Measurements from ENCODE around the gene SPG7. TPM values are rescaled to one million over a fixed set of nuclear protein-coding genes. Genes with fewer than 3 reads are reported as not detected.

The SPG7 gene
- total and polyA plus RNA-seq, 2 of the 4 experiments (the other 2 are of a cell fraction): 94.6 to 96.8 TPM

- no peak overlapping the region for H3K4me3 ChIP-seq (ENCODE audit: insufficient read depth, low read depth, low read length)
- no peak overlapping the region for H3K56ac ChIP-seq (ENCODE audit: extremely low read depth, insufficient read depth, low read length)
- DNase-seq (no peak), ATAC-seq (ENCODE audit: low read depth) (no peak)
- no peak overlapping the region for H2BK5ac ChIP-seq (ENCODE audit: low read depth, low read length, poor library complexity, severe bottlenecking)
- TF ChIP-seq, protein P1, sequence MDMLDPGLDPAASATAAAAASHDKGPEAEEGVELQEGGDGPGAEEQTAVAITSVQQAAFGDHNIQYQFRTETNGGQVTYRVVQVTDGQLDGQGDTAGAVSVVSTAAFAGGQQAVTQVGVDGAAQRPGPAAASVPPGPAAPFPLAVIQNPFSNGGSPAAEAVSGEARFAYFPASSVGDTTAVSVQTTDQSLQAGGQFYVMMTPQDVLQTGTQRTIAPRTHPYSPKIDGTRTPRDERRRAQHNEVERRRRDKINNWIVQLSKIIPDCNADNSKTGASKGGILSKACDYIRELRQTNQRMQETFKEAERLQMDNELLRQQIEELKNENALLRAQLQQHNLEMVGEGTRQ (IDR thresholded peaks at IDR 0.05; ENCODE audit: low read depth, low read length): no peak
- TF ChIP-seq POLR2A (IDR thresholded peaks at IDR 0.05; ENCODE audit: low read depth, low read length): no peak
- no peak for TF ChIP-seq MXI1 (IDR thresholded peaks at IDR 0.05; ENCODE audit: borderline replicate concordance, low read depth, low read length)
- TF ChIP-seq, protein P2, sequence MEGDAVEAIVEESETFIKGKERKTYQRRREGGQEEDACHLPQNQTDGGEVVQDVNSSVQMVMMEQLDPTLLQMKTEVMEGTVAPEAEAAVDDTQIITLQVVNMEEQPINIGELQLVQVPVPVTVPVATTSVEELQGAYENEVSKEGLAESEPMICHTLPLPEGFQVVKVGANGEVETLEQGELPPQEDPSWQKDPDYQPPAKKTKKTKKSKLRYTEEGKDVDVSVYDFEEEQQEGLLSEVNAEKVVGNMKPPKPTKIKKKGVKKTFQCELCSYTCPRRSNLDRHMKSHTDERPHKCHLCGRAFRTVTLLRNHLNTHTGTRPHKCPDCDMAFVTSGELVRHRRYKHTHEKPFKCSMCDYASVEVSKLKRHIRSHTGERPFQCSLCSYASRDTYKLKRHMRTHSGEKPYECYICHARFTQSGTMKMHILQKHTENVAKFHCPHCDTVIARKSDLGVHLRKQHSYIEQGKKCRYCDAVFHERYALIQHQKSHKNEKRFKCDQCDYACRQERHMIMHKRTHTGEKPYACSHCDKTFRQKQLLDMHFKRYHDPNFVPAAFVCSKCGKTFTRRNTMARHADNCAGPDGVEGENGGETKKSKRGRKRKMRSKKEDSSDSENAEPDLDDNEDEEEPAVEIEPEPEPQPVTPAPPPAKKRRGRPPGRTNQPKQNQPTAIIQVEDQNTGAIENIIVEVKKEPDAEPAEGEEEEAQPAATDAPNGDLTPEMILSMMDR (conservative IDR thresholded peaks at IDR 0.05; ENCODE audit: low read depth, low read length): no peak
- no peak overlapping the region for H4K5ac ChIP-seq (ENCODE audit: low read depth, low read length)
- no peak overlapping the region for H2BK120ac ChIP-seq (ENCODE audit: low read depth, low read length)
- H3K9me1 ChIP-seq (ENCODE audit: insufficient read depth, low read length): peaks cover 26% of the 10 kb centered on the region
- no peak overlapping the region for H3K9ac ChIP-seq (ENCODE audit: low read depth, low read length)
- H2BK15ac ChIP-seq (ENCODE audit: low read depth, low read length): no peak overlapping the region
- peaks cover 3% of the 10 kb centered on the region; the same call in 1 of the 2 replicates for H4K20me1 ChIP-seq (ENCODE audit: insufficient read depth, low read length)
- no peak overlapping the region for H2AK9ac ChIP-seq (replicated peaks; ENCODE audit: low read depth, low read length, poor library complexity)
- peaks cover 6% of the 10 kb centered on the region; the same call in 1 of the 2 replicates for H3K36me3 ChIP-seq (ENCODE audit: control insufficient read depth, insufficient read depth, low read length)
- POLR2A ChIA-PET (ENCODE audit: unreplicated experiment): no interaction called here
- no TSS peak for BruUV-seq (replicated peaks)
- H3K79me1 ChIP-seq (ENCODE audit: low read depth in 1 of 2, low read length in 2 of 2): peaks cover 0 to 13% of the 10 kb centered on the region in 2 experiments; a peak in 1 of 4 replicates
- no peak overlapping the region for H2BK20ac ChIP-seq (ENCODE audit: low read depth, low read length)
- peaks cover 17% of the 10 kb centered on the region for H3K4me1 ChIP-seq (ENCODE audit: control insufficient read depth, insufficient read depth, low read length)
- H3K4ac ChIP-seq (ENCODE audit: low read depth, low read length): no peak overlapping the region
- no peak overlapping the region; the same call in 1 of the 2 replicates for H2AK5ac ChIP-seq (ENCODE audit: low read depth, low read length)
- no peak overlapping the region for H4K91ac ChIP-seq (ENCODE audit: insufficient read depth, low read depth, low read length)
- H3K27me3 ChIP-seq (ENCODE audit: control insufficient read depth, insufficient read depth, low read length): no peaks in the 10 kb centered on the region
- in situ Hi-C loops (cut with MboI; ENCODE audit: low sequenced_read_pairs): no loop called here
- H3K27ac ChIP-seq (ENCODE audit: insufficient read depth, low read length): no peak overlapping the region
- H4K8ac ChIP-seq (ENCODE audit: low read depth in 2 of 2, low read length in 2 of 2): no peak overlapping the region
- no peak overlapping the region for H3K23ac ChIP-seq (ENCODE audit: low read depth, low read length)
- H3K18ac ChIP-seq (ENCODE audit: low read depth, low read length): no peak overlapping the region
- dilution Hi-C loops (cut with HindIII; ENCODE audit: low sequenced_read_pairs, unreplicated experiment): no loop called here
- no peak overlapping the region for H3K14ac ChIP-seq (replicated peaks; ENCODE audit: low read depth, low read length)
- H3K4me2 ChIP-seq (ENCODE audit: low read depth, low read length): no peak overlapping the region
- no peak overlapping the region for H2AFZ ChIP-seq (replicated peaks; ENCODE audit: low read length, poor library complexity)
- H3K9me3 ChIP-seq (ENCODE audit: control insufficient read depth, insufficient read depth, low read length): no peaks in the 10 kb centered on the region
- CTCF ChIA-PET: interaction anchor here (0.9 kb wide), 1 partner anchor 12 kb away, joined by 4 read pairs; no protein-coding TSS in a partner anchor
- WGBS, 2 experiments (ENCODE audit: extremely low coverage in 2 of 2, insufficient read length in 1 of 2): 93% methylated on average over 31 of the region's 49 CpGs; no CpG with 5 or more reads in 1 of the 2 experiments
- intact Hi-C loops (cut with micrococcal nuclease): no loop called here
These were observed 75.9 kb downstream of the SPG7 start for GRCh38 chr16:89583895-89584644.

Data from IMR-90 (cell line).